OCI-LY3 (cell line): Measurements from ENCODE around the gene WFIKKN2.

Source experiments
- CTCF ChIP-seq: fragments of 200-600, 300-600 bp; sonication (generic); IDR thresholded peaks from 2 replicates; pipeline ENCODE4 v1.5.1; 2014; ENCODE audit warnings: antibody characterized with exemption, low read length, low read depth
- EZH2phosphoT487 ChIP-seq: fragments of 200-600 bp; shearing (Covaris generic); IDR thresholded peaks from 2 replicates; pipeline ENCODE4 v1.6.1; 2018; ENCODE audit warnings: antibody characterized with exemption, mixed run types, low read depth

DNA sequence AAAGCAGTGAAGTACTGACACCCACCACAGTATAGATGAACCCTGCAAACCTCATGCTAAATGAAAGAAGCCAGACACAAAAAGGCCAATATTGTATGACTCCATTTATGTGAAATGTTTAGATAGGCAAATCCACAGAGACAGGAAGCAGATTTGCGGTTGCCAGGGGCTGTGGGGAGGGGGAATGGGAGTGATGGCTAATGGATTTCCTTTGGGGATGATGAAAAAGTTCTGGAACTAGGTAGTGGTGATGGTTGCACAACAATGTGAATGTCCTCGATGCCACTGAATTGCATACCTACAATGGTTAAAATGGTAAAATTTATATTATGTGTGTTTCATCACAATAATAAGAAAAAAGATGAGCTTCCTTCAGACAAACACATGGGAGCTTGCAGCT lies 28.4 kb upstream of the WFIKKN2 start:
- TF ChIP-seq EZH2phosphoT487 (no peak), CTCF (no peak)
